ENCODE results near the gene HOXA9.
A peak's percentile ranks its signal among the peaks of the same experiment; 100 is the strongest.

DNA sequence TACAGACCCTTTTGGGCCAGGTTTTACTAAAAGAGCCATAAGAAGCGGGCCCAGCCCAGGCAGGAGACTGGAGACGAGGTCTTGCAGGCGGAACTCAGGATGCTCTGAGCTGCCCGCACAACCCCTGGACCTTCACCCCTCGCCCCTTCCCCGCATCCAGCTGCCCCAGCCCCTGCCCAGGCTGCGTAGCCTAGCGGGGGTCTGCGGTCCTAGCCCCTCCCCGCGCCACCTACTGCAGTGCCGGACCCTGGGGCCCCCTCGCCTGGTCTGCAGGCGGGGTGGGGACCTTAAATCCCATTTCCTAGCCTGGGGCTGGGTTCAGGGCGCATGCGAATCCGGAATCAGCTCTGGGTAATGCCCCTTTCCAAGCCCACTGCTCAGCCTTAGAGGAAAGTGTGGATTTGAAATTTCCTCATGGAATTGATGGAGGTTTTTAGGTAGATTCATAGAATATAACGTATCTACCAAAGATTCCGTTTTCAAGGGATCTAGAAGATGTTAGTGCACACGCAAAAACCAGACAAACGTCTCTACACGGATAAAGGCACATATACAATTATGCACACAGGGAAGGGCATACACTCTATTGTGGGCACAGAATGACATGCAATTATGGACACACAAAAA is 12.4 kb downstream of the HOXA9 start:
- TF ChIP-seq, protein P1, sequence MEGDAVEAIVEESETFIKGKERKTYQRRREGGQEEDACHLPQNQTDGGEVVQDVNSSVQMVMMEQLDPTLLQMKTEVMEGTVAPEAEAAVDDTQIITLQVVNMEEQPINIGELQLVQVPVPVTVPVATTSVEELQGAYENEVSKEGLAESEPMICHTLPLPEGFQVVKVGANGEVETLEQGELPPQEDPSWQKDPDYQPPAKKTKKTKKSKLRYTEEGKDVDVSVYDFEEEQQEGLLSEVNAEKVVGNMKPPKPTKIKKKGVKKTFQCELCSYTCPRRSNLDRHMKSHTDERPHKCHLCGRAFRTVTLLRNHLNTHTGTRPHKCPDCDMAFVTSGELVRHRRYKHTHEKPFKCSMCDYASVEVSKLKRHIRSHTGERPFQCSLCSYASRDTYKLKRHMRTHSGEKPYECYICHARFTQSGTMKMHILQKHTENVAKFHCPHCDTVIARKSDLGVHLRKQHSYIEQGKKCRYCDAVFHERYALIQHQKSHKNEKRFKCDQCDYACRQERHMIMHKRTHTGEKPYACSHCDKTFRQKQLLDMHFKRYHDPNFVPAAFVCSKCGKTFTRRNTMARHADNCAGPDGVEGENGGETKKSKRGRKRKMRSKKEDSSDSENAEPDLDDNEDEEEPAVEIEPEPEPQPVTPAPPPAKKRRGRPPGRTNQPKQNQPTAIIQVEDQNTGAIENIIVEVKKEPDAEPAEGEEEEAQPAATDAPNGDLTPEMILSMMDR (IDR thresholded peaks at IDR 0.05), result no peak
- peak; percentile 79 for TF ChIP-seq EZH2 (IDR thresholded peaks at IDR 0.05)
